PFSK-1 (cell line): Measurements from ENCODE around the gene AUTS2.

Experiments used
- FOXP2 ChIP-seq: optimal IDR thresholded peaks from 2 replicates; pipeline ENCODE3; 2011; ENCODE audit warnings: borderline replicate concordance, control low read depth, inconsistent platforms; ENCODE audit not compliant: insufficient read depth; ENCODE audit errors: extremely low read length, extremely low read depth
- POLR2AphosphoS5 ChIP-seq: IDR thresholded peaks from 2 replicates; pipeline ENCODE4 v1.6.1; 2012; ENCODE audit warnings: low read depth, mild to moderate bottlenecking, control low read depth, low read length, moderate library complexity
- SIN3A ChIP-seq: IDR thresholded peaks from 2 replicates; pipeline ENCODE4 v1.6.1; 2012; ENCODE audit warnings: mild to moderate bottlenecking, low read length, moderate library complexity, borderline replicate concordance; ENCODE audit not compliant: insufficient read depth
- TAF1 ChIP-seq: IDR thresholded peaks from 2 replicates; pipeline ENCODE4 v1.6.1; 2012; ENCODE audit warnings: low read length, control low read depth, borderline replicate concordance; ENCODE audit not compliant: insufficient read depth
- TF ChIP-seq, protein P1 (sequence below), 2 experiments: IDR thresholded peaks; 2 replicates each; pipeline versions ENCODE4 v1.6.1 to v1.8.0; 2011 to 2012; ENCODE audit warnings: low read depth in 2 of 2, low read length in 2 of 2, control low read depth in 1 of 2, inconsistent platforms in 1 of 2, mild to moderate bottlenecking in 1 of 2, moderate library complexity in 1 of 2; ENCODE audit not compliant: insufficient read depth in 1 of 2

The AUTS2 gene

GRCh38 chr7:70553364-70553763 lies 955.1 kb downstream of the AUTS2 start:
- TF ChIP-seq SIN3A (no peak), POLR2AphosphoS5 (no peak), FOXP2 (no peak), TAF1 (no peak)
- TF ChIP-seq, protein P1, sequence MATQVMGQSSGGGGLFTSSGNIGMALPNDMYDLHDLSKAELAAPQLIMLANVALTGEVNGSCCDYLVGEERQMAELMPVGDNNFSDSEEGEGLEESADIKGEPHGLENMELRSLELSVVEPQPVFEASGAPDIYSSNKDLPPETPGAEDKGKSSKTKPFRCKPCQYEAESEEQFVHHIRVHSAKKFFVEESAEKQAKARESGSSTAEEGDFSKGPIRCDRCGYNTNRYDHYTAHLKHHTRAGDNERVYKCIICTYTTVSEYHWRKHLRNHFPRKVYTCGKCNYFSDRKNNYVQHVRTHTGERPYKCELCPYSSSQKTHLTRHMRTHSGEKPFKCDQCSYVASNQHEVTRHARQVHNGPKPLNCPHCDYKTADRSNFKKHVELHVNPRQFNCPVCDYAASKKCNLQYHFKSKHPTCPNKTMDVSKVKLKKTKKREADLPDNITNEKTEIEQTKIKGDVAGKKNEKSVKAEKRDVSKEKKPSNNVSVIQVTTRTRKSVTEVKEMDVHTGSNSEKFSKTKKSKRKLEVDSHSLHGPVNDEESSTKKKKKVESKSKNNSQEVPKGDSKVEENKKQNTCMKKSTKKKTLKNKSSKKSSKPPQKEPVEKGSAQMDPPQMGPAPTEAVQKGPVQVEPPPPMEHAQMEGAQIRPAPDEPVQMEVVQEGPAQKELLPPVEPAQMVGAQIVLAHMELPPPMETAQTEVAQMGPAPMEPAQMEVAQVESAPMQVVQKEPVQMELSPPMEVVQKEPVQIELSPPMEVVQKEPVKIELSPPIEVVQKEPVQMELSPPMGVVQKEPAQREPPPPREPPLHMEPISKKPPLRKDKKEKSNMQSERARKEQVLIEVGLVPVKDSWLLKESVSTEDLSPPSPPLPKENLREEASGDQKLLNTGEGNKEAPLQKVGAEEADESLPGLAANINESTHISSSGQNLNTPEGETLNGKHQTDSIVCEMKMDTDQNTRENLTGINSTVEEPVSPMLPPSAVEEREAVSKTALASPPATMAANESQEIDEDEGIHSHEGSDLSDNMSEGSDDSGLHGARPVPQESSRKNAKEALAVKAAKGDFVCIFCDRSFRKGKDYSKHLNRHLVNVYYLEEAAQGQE (IDR thresholded peaks at IDR 0.05; ENCODE audit: insufficient read depth in 1 of 2, low read depth in 2 of 2, low read length in 2 of 2): no peak

GRCh38 chr7:70554646-70555045 lies 956.4 kb downstream of the AUTS2 start:
- TF ChIP-seq POLR2AphosphoS5: no peak
- no peak for TF ChIP-seq SIN3A
- TF ChIP-seq, protein P1 (IDR thresholded peaks at IDR 0.05; ENCODE audit: insufficient read depth in 1 of 2, low read depth in 2 of 2, low read length in 2 of 2): no peak
- no peak for TF ChIP-seq TAF1
- TF ChIP-seq FOXP2: no peak

DNA sequence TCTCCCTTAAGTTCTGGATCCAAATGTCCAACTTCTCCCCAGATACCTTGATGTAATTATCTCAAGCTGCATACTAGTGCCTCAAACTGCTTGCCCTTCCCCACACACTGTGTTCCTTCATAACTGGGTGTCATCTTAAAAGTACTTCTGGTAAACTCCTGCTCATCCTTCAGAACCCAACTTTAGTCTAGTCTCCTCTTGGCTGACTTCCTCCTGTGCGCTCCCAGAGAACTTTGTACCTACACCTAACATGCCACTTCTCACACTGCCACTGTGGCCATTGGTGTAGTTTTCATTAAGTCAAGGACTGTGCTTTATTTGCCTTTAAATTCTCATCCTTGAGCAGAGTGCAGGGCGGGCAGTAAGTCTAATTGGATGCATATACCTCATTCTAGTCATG lies 958.5 kb downstream of the AUTS2 start:
- TF ChIP-seq FOXP2 (no peak), TAF1 (no peak), POLR2AphosphoS5 (no peak)
- TF ChIP-seq, protein P1 (IDR thresholded peaks at IDR 0.05; ENCODE audit: insufficient read depth in 1 of 2, low read depth in 2 of 2, low read length in 2 of 2): no peak

DNA sequence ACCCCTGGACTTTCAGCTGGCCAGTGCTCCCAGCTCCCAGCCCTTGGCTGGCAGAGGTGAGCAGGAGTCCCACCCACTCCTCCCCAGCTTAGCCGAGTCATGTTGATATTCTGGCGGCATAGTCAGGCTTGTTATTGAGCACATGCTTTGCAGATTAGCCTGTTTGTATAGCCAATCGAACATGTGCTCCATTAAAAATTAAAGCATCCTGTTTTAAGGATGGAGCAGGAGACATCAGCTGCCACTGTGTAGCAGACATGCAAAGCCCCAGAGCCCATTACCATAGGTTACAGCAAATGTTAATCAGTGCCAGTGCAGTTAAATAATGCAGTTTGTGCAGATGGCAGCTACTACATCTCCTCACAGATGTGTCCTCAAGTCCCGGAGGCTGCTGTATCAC lies 959.1 kb downstream of the AUTS2 start:
- TF ChIP-seq FOXP2 (no peak), TAF1 (no peak), SIN3A (no peak)
- TF ChIP-seq, protein P1 (IDR thresholded peaks at IDR 0.05; ENCODE audit: insufficient read depth in 1 of 2, low read depth in 2 of 2, low read length in 2 of 2): no peak

DNA sequence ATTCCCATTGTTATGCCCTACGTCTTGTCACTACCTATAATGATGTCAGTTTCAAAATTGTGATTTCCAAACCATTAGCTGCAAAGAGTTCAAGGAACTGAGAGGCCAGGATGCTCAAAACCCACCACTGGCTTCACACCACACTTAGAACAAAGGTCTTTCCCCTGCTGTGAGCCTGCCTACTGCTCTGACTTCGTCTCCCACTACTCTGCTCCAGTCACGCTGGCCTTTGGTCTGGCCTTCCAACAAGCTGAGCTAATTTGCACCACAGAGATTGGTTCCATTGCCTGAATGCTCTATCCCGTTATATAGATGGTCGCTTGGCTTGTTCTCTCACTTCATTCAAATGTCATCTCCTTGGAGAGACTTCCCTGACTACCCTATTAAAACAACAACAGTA lies 961.5 kb downstream of the AUTS2 start:
- TF ChIP-seq FOXP2 (no peak), TAF1 (no peak)
- TF ChIP-seq, protein P1 (IDR thresholded peaks at IDR 0.05; ENCODE audit: insufficient read depth in 1 of 2, low read depth in 2 of 2, low read length in 2 of 2): no peak
